ENCODE results near the gene KIRREL3. TPM values are rescaled to one million over a fixed set of nuclear protein-coding genes. Genes with fewer than 3 reads are reported as not detected.
"Not testable (repeated sequence)": the region's sequence is repeated elsewhere in the genome, so short reads cannot be mapped to it uniquely, and the experiment has no call there.

KIRREL3 gene
- total RNA-seq, 2 experiments from 2014 or later: not detected

DNA sequence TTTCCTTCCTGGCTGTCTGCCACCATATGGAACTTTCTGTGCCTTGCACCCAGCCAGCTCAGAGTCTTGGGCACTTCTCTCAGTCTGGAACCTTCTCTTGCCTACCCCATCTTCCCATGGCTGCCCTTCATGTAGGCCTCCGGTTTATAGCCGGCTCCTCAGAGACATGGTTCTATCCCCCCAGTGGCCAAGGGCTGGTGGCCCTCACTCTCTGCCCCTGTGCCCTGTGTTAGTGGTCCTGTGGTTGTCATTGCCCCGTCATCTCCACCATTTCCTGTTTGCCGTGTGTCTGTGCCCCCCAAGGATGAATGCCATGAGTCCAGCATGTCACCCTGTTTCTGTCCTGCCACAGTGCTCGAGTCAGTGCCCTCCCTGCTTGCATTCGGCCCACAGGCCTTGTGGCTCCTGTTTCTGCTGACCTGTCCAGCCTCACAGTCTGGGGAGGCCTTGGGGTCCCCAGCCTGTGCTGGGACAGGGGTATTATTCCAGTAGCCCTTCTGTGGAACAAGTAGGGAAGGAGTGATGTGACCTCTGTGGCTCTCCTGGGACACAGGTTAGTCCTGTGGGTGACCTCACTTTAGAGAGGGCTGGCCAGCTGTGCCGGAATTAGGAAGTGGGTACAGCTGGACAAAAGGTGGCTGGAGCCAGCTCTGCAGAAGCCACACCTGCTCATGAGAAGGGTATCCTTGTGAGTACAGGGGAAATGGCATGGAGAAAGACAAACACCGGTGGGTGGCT lies 614.4 kb downstream of the KIRREL3 start:
- Mint-ChIP-seq H3K4me3 (no peak overlapping the region), H3K36me3 (ENCODE audit: low read depth) (no peaks in the 10 kb centered on the region), H3K4me1 (ENCODE audit: low read depth) (peaks cover 11% of the 10 kb centered on the region), H3K27ac (no peak overlapping the region), H3K27me3 (ENCODE audit: low read depth) (no peaks in the 10 kb centered on the region), H3K9me3 (ENCODE audit: insufficient read depth) (no peaks in the 10 kb centered on the region)
- no peak for ATAC-seq
- CTCF ChIA-PET: no interaction called here
- POLR2A ChIA-PET: no interaction called here
- DNase-seq: no peak

DNA sequence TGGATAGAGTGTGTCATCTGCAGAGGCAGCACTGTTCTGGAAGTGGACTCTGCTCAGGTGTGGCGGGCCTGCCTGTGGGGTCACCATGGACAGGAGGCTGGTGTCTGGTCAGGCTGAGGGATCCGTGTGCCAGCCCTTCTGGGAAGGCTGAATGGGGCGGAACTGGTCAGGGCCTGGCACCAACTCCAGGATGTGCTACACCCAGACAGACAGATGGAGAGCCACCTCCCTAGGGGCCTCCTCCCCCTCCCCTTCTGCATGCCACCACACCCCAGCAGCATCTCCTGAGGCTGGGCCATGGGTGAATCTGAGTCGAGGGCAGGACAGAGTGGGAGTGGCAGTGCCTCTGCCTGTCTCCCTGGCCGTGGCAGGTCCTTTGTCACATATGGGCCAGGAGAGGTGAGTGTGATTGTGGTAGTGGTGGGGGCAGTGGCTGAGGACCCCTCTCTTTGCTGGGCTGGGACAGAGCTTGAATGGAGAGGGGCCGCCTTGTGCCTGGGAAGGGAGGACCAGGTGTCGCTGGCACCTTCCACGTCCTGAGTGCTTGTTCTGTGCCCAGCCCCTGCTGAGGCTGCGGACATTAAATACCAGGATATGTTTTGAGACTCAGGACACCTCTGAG lies 616.0 kb downstream of the KIRREL3 start:
- CTCF ChIA-PET: no interaction called here
- no peaks in the 10 kb centered on the region for H3K9me3 Mint-ChIP-seq (ENCODE audit: insufficient read depth)
- H3K4me1 Mint-ChIP-seq (ENCODE audit: low read depth): peaks cover 11% of the 10 kb centered on the region
- H3K27ac Mint-ChIP-seq: no peak overlapping the region
- DNase-seq (no peak), ATAC-seq (no peak)
- H3K36me3 Mint-ChIP-seq (ENCODE audit: low read depth): no peaks in the 10 kb centered on the region
- no peak overlapping the region for H3K4me3 Mint-ChIP-seq
- POLR2A ChIA-PET: no interaction called here
- H3K27me3 Mint-ChIP-seq (ENCODE audit: low read depth): no peaks in the 10 kb centered on the region

DNA sequence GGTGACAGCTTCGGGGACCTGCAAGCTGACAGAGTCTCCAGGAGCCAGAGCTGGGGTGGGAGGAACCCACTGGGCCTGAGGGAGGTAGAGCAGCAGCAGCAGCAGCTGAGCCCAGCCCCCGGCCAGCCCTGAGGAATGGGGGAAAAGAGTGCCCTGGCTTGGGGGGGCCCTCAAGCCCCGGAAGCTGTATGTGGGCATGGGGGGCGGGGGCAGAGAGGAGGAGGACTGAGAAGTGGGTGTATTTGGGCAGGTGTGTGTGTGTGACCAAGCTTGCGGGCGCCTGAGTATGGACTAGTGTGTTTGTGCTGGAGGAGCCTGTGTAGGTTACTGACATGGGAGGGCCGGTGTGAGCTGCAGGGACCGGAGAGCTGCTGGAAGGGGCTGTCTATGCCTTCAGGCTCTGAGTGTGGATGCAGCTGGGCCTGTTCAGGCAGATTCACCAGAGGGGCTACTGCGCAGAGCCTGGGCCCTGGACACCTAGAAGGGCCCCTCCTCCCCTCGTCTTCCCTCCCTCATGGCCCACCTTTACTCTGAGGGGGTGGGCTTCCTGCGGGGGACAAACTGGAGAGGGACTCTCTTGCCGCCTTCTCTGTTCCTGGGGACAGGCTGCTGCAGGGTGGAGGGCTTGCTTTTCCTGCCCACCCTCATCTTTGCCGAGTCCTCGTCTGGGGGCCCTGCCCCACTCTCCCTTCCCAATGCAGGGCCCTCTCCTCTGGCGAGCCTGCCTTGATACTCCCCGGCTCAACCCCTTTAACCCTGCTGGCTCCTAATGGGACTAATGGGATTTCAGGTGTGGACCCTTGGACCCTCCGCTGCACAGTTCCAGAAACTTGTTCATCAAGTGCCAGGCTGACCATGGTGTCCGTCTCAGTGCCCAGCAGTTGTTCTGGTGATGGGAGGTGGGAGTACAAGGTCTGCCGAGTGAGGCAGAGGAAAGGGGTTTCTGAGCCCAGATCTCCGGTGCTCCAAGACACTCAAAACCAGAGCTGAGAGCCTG lies 616.9 kb downstream of the KIRREL3 start:
- Mint-ChIP-seq H3K27me3 (ENCODE audit: low read depth) (no peaks in the 10 kb centered on the region), H3K27ac (no peak overlapping the region), H3K9me3 (ENCODE audit: insufficient read depth) (no peaks in the 10 kb centered on the region), H3K36me3 (ENCODE audit: low read depth) (no peaks in the 10 kb centered on the region), H3K4me3 (no peak overlapping the region), H3K4me1 (ENCODE audit: low read depth) (peaks cover 11% of the 10 kb centered on the region)
- CTCF ChIA-PET: no interaction called here
- ATAC-seq (no peak), DNase-seq (no peak)
- POLR2A ChIA-PET: no interaction called here

DNA sequence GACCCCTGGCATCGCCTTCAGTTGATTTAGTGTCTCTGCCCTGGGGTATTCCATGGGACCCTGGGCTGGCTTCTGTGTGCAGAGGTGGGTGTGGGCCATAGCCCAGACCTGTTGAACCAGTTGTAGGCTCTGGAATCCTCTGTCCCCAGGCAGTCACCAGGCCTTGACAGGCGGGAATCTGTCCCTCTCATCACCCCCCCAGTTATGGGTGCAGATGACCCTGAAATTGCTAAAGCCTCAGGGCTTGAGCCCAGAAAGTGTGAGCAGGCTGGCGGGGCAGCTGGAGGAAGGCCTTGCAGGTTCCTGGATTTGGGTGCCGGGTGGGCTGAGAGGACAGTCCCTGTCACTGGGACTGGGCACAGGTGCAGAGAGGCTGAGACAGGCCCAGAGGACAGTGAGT lies 617.9 kb downstream of the KIRREL3 start:
- H3K4me3 Mint-ChIP-seq; H3K36me3 Mint-ChIP-seq (ENCODE audit: low read depth); ATAC-seq; DNase-seq; POLR2A ChIA-PET; H3K27me3 Mint-ChIP-seq (ENCODE audit: low read depth); H3K27ac Mint-ChIP-seq; CTCF ChIA-PET; H3K9me3 Mint-ChIP-seq (ENCODE audit: insufficient read depth): not testable (repeated sequence)
- peaks cover 11% of the 10 kb centered on the region for H3K4me1 Mint-ChIP-seq (ENCODE audit: low read depth)

DNA sequence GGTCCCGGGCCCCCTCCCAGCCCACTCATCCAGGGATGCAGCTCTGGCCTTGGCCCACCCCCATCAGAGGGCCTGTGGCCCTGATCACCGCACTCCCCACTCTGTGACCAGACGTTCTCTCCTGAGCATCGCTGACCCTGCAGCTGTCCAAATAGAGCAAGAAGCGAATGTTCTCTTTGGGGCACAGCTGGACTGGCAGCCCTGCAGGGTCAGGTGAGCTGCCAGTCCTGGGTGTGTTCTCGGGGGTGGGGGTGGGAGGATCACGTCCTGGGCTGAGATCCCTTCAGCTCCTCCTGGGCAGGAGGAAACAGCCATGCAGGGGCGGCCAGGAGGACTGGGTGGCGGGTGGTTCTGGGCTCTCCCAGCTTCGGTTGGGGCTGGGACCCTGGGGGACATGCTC lies 618.6 kb downstream of the KIRREL3 start:
- CTCF ChIA-PET; H3K27ac Mint-ChIP-seq; H3K27me3 Mint-ChIP-seq (ENCODE audit: low read depth); POLR2A ChIA-PET; H3K36me3 Mint-ChIP-seq (ENCODE audit: low read depth); H3K4me3 Mint-ChIP-seq; H3K9me3 Mint-ChIP-seq (ENCODE audit: insufficient read depth); ATAC-seq; DNase-seq: not testable (repeated sequence)
- H3K4me1 Mint-ChIP-seq (ENCODE audit: low read depth): peaks cover 11% of the 10 kb centered on the region

DNA sequence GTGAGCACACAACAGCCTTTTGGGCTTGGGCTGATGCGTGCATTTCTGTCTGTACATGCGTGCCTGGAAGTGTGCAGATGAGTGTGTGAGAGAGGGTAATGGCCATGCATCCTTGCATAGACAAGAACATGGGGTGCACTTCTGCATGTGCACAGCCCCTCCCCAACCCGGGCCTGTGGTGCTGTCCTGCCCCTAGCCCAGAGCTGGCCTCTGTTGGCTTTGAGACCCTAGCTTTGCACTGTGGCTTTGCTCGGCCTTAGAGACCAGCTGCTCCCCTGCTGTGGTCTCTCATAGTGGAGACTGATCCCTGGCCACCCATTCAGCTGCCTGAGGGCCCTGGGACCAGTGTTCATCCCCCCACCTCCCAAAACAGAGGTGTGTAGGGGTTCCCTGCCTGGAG lies 619.7 kb downstream of the KIRREL3 start:
- no peaks in the 10 kb centered on the region for H3K9me3 Mint-ChIP-seq (ENCODE audit: insufficient read depth)
- ChIA-PET POLR2A (no interaction called here), CTCF (interaction anchor here (0.8 kb wide), 1 partner anchor 187 kb away, joined by 3 read pairs; no protein-coding TSS in a partner anchor)
- no peak for DNase-seq
- no peak for ATAC-seq
- no peak overlapping the region for H3K27ac Mint-ChIP-seq
- no peak overlapping the region for H3K4me3 Mint-ChIP-seq
- H3K36me3 Mint-ChIP-seq (ENCODE audit: low read depth): no peaks in the 10 kb centered on the region
- no peaks in the 10 kb centered on the region for H3K27me3 Mint-ChIP-seq (ENCODE audit: low read depth)
- H3K4me1 Mint-ChIP-seq (ENCODE audit: low read depth): peaks cover 1% of the 10 kb centered on the region

DNA sequence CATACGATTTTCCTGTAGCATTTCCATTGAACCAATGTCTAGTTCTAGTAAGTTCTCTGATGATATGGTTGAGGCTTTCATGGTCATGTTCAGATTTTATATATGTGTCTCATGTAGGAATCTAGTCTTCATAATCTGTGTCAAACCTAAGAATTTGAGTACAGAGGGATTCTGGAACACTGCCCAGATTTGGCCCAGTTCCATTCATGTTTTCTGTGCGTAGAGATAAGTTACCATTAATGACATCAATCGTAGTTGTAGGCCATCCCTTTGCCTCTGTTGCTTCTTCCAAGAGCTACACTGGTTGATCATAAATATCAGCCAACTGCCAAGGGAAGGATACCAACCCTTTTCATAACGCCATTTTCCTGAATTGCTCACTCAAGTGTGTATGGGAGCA lies 621.8 kb downstream of the KIRREL3 start:
- H3K36me3 Mint-ChIP-seq (ENCODE audit: low read depth): no peaks in the 10 kb centered on the region
- ATAC-seq (no peak), DNase-seq (no peak)
- H3K9me3 Mint-ChIP-seq (ENCODE audit: insufficient read depth): no peaks in the 10 kb centered on the region
- no peaks in the 10 kb centered on the region for H3K4me1 Mint-ChIP-seq (ENCODE audit: low read depth)
- H3K27me3 Mint-ChIP-seq (ENCODE audit: low read depth): no peaks in the 10 kb centered on the region
- POLR2A ChIA-PET: no interaction called here
- no peak overlapping the region for H3K27ac Mint-ChIP-seq
- CTCF ChIA-PET: no interaction called here
- H3K4me3 Mint-ChIP-seq: no peak overlapping the region

DNA sequence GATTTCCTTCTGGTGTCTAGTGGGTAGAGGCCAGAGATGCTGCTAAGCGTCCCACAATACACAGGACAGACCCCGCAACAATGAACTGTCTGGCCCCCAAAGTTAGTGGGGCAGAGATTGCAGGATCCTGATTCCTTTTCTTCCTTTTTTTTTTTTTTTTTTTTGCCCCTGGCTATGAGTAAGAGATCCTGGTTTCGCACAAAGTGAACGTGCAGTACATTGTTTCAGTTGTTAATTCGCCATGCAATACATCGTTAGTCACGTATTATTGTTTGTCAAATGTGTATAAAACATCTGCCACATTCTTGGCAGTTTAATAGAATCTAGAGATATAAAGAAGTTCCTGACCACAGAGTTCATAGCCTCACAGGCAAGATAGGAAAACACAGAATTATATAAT lies 624.8 kb downstream of the KIRREL3 start:
- CTCF ChIA-PET: no interaction called here
- Mint-ChIP-seq H3K4me3 (no peak overlapping the region), H3K36me3 (ENCODE audit: low read depth) (no peaks in the 10 kb centered on the region)

DNA sequence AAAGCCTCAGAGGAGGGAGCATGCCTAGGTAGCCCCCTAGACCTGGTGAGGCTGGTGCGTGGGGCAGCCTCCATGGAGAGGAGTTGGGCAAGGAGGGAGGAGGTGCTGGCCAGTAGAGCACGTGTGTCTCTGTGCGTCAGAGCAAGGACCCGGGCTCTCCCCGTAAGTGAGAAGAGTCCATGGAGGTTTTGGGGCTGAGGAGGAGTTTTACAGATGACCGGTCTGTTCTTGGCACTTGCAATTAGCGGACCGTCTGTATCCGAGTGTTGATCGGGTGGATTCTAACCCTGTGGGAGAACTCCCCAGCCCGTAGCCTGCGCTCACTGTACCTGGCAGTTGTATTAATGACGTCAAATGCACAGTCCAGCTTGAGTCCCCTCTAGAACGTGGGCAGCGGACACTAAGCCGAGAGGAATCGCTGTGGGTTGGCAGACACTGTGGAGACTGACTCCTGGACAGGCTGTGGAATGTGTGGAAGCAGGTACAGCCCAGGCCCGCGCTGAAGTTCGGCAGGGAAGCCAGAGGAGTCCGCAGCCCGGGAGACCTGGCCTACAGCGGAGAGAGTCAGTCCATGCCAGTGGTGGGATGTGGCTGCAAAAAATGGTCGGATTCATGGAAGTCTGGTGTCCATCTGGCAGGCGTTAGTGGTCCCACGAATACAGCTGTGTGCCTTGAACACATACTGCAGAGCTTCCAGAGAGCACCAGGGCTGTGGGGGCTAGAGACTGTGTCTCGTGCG lies 625.8 kb downstream of the KIRREL3 start:
- H3K4me3 Mint-ChIP-seq; H3K27ac Mint-ChIP-seq; ATAC-seq; H3K27me3 Mint-ChIP-seq (ENCODE audit: low read depth); POLR2A ChIA-PET; H3K36me3 Mint-ChIP-seq (ENCODE audit: low read depth); H3K9me3 Mint-ChIP-seq (ENCODE audit: insufficient read depth); DNase-seq; H3K4me1 Mint-ChIP-seq (ENCODE audit: low read depth): not testable (repeated sequence)
- CTCF ChIA-PET: interaction anchor here (0.7 kb wide), 1 partner anchor 12 kb away, joined by 3 read pairs; no protein-coding TSS in a partner anchor

More for the DNA sequence above, 624.8 kb downstream of the KIRREL3 start:
- Mint-ChIP-seq H3K27me3 (ENCODE audit: low read depth) (no peaks in the 10 kb centered on the region), H3K9me3 (ENCODE audit: insufficient read depth) (no peaks in the 10 kb centered on the region), H3K4me1 (ENCODE audit: low read depth) (no peaks in the 10 kb centered on the region), H3K27ac (no peak overlapping the region)
- DNase-seq: no peak
- no peak for ATAC-seq
- POLR2A ChIA-PET: no interaction called here

DNA sequence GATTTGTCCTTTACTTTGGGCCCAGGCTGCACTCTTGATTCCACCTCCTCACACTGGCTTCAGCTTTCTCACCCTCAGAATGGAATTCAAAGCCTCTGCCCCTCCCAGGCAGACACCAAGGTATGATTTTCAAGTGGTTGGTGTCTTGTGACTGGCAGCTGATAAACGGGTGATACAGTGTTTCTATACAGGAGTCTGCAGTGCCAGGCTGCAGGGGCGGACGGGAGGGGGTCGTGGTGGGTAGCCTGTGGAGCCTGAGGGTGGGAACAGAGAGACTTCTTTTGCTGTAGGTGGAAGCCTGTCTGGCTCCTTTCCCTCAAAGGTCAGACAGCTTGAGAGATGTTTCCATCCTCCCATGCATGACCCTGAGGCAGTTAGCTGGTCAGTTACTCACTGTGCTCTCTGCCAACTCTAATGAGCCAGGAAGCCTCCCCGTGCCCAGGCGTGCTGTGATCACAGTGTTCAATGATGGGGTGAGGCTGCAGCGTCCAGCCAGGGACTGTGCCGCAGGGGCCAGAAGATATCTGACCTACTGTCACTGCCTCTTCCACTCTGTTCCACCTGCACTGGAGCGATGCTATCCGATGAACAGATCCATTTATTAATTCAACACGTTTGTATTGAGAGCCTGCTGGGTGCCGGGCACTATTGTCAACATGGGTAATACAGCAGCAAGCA lies 627.0 kb downstream of the KIRREL3 start:
- H3K36me3 Mint-ChIP-seq (ENCODE audit: low read depth); DNase-seq; H3K27me3 Mint-ChIP-seq (ENCODE audit: low read depth); POLR2A ChIA-PET; ATAC-seq; H3K9me3 Mint-ChIP-seq (ENCODE audit: insufficient read depth); H3K27ac Mint-ChIP-seq; CTCF ChIA-PET; H3K4me3 Mint-ChIP-seq: not testable (repeated sequence)
- peaks cover 11% of the 10 kb centered on the region for H3K4me1 Mint-ChIP-seq (ENCODE audit: low read depth)

Measured in activated CD8-positive, alpha-beta T cell treated with anti-CD3 and anti-CD28 coated beads, Interleukin-2, amount 10 ng/mL, durations not matched to agents 7 days and 5 days (primary cell).